K562 (cell line): ENCODE data around the gene TMEM200B. TPM values are rescaled to one million over a fixed set of nuclear protein-coding genes. Genes with fewer than 3 reads are reported as not detected.

Source experiments
- ATAC-seq: fragments of 200-7000 bp; cut with Tn5 transposase; 3 replicates; pipeline ENCODE4 v1.9.1; 2020; ENCODE audit warnings: moderate library complexity
- BruUV-seq: library from RNA; stranded (reverse); fragments of 400-500 nt; replicated peaks from 2 replicates; lab custom pipeline; 2021; lab: Mats Ljungman, UMichigan
- CTCF ChIA-PET: fragments of 300-600 bp; formaldehyde crosslinking; extraction: SDS; loops from one replicate; lab custom pipeline; 2021; ENCODE audit warnings: low intra/inter-chr PET ratio; lab: Yijun Ruan, JAX
- POLR2A ChIA-PET: fragments of 300-600, 350-650 bp; sonication (Branson Sonifier 250); formaldehyde crosslinking; extraction: SDS; loops from one replicate; lab custom pipeline; 2021; ENCODE audit warnings: antibody characterized with exemption, inconsistent platforms; lab: Yijun Ruan, JAX
- DNase-seq, 4 experiments: peaks; one replicate each; pipeline versions ENCODE4 v3.0.0 to v3.0.0-alpha.2; 2011 to 2018; ENCODE audit warnings: low spot score in 3 of 4, mixed read lengths in 3 of 4; ENCODE audit errors: extremely low read depth in 1 of 4
- FAIRE-seq: peaks from 2 replicates; lab custom pipeline; 2011; peaks lifted over from hg19 to GRCh38; lab: Jason Lieb, UNC
- H2AFZ ChIP-seq: 2 replicates; pipeline ENCODE4 v1.6.0; 2011; ENCODE audit warnings: low read depth, low read length, control low read depth, inconsistent platforms
- H3K27ac ChIP-seq: fragments of 200-600 bp; 3 replicates; pipeline ENCODE4 v1.8.0; 2011; ENCODE audit warnings: low read depth, mild to moderate bottlenecking, control low read depth, inconsistent platforms, low read length, moderate library complexity, mixed read lengths; ENCODE audit errors: extremely low read depth
- H3K27me3 ChIP-seq, 2 experiments: fragments of 300-600 bp in 1 of 2; 2 replicates in 1 of 2; 3 replicates in 1 of 2; pipeline versions ENCODE4 v1.6.0 to v1.8.0; 2011; ENCODE audit warnings: inconsistent platforms in 2 of 2, low read length in 2 of 2, mild to moderate bottlenecking in 1 of 2, mixed read lengths in 1 of 2, moderate library complexity in 1 of 2; ENCODE audit not compliant: control insufficient read depth in 2 of 2, insufficient read depth in 2 of 2
- H3K36me3 ChIP-seq: fragments of 300-600 bp; 3 replicates; pipeline ENCODE4 v1.8.0; 2011; ENCODE audit warnings: mild to moderate bottlenecking, low read length, inconsistent platforms; ENCODE audit not compliant: control insufficient read depth, insufficient read depth
- H3K4me1 ChIP-seq, 2 experiments: fragments of 200-600 bp in 1 of 2; replicated peaks in 1 of 2; 2 replicates in 1 of 2; 3 replicates in 1 of 2; pipeline versions ENCODE4 v1.5.1 to v1.8.0; 2011; ENCODE audit warnings: inconsistent platforms in 2 of 2, low read length in 2 of 2, mild to moderate bottlenecking in 1 of 2, mixed read lengths in 1 of 2, moderate library complexity in 1 of 2; ENCODE audit not compliant: control insufficient read depth in 2 of 2, insufficient read depth in 2 of 2
- H3K4me2 ChIP-seq: 2 replicates; pipeline ENCODE4 v1.6.1; 2011; ENCODE audit warnings: low read length, control low read depth, inconsistent platforms, mixed read lengths; ENCODE audit not compliant: insufficient read depth
- H3K4me3 ChIP-seq: fragments of 200-600 bp; sonication (generic), shearing (Covaris generic); 2 replicates; pipeline ENCODE4 v1.5.1; 2016; ENCODE audit warnings: control low read depth, inconsistent platforms
- H3K79me2 ChIP-seq: fragments of 200-600 bp; 3 replicates; pipeline ENCODE4 v1.8.0; 2011; ENCODE audit warnings: low read length, inconsistent platforms; ENCODE audit not compliant: control insufficient read depth, insufficient read depth
- H3K9ac ChIP-seq, 2 experiments: 2 replicates each; pipeline versions ENCODE4 v1.6.0 to v1.6.1; 2011; ENCODE audit warnings: low read depth in 2 of 2, low read length in 2 of 2, control low read depth in 1 of 2, inconsistent platforms in 1 of 2, mild to moderate bottlenecking in 1 of 2, mixed read lengths in 1 of 2; ENCODE audit not compliant: insufficient read depth in 1 of 2
- H3K9me1 ChIP-seq: one replicate; pipeline ENCODE4 v1.6.0; 2011; ENCODE audit warnings: inconsistent platforms, mild to moderate bottlenecking, low read length, moderate library complexity; ENCODE audit not compliant: control insufficient read depth, insufficient read depth
- H3K9me3 ChIP-seq: replicated peaks from 2 replicates; pipeline ENCODE4 v1.5.1; 2011; ENCODE audit warnings: low read depth, low read length, inconsistent platforms; ENCODE audit not compliant: control insufficient read depth, insufficient read depth
- H4K20me1 ChIP-seq: replicated peaks from 2 replicates; pipeline ENCODE4 v1.6.1; 2011; ENCODE audit warnings: low read length, inconsistent platforms, mixed read lengths; ENCODE audit not compliant: control insufficient read depth, insufficient read depth
- ATF4 ChIP-seq: fragments of 450-650 bp; formaldehyde crosslinking; IDR thresholded peaks from 2 replicates; pipeline ENCODE4 v1.4.0; 2022; ENCODE audit warnings: mild to moderate bottlenecking, moderate library complexity
- CBFA2T3 ChIP-seq: fragments of 450-650 bp; IDR thresholded peaks from 2 replicates; pipeline ENCODE4 v1.6.1; 2017
- CC2D1A ChIP-seq: fragments of 450-650 bp; IDR thresholded peaks from 2 replicates; pipeline ENCODE4 v1.6.1; 2017; ENCODE audit warnings: mild to moderate bottlenecking
- CXXC5 ChIP-seq: fragments of 250-450 bp; sonication (Bioruptor Pico); IDR thresholded peaks from 2 replicates; pipeline ENCODE4 v1.8.0; 2022; ENCODE audit warnings: inconsistent platforms, mild to moderate bottlenecking, moderate library complexity
- FOSL1 ChIP-seq: fragments of 200-800 bp; sonication (Bioruptor generic); conservative IDR thresholded peaks from 2 replicates; pipeline ENCODE4 v1.6.1; 2016; ENCODE audit warnings: missing genetic modification characterization, missing compliant biosample characterization
- GABPB2 ChIP-seq: fragments of 250-450 bp; sonication (Bioruptor Pico); conservative IDR thresholded peaks from 2 replicates; pipeline ENCODE4 v1.5.1; 2021; ENCODE audit warnings: mild to moderate bottlenecking
- HDAC2 ChIP-seq: fragments of 450-650 bp; IDR thresholded peaks from 2 replicates; pipeline ENCODE4 v1.6.1; 2016; ENCODE audit warnings: mild to moderate bottlenecking
- HDGF ChIP-seq: fragments of 450-650 bp; IDR thresholded peaks from 2 replicates; pipeline ENCODE4 v1.6.1; 2016
- KDM1A ChIP-seq, 2 experiments: fragments of 450-650 bp; IDR thresholded peaks; 2 replicates each; pipeline ENCODE4 v1.6.1; 2016; ENCODE audit warnings: mild to moderate bottlenecking in 2 of 2
- LARP7 ChIP-seq: fragments of 450-650 bp; IDR thresholded peaks from 2 replicates; pipeline ENCODE4 v1.6.1; 2016
- MCM2 ChIP-seq: fragments of 450-650 bp; IDR thresholded peaks from 2 replicates; pipeline ENCODE4 v1.6.1; 2017; ENCODE audit warnings: low read depth, mild to moderate bottlenecking
- NONO ChIP-seq, 2 experiments: fragments of 200-400 bp in 1 of 2; fragments of 450-650 bp in 1 of 2; formaldehyde crosslinking in 1 of 2; IDR thresholded peaks; 2 replicates each; pipeline ENCODE4 v1.6.1; 2017; ENCODE audit warnings: low read depth in 2 of 2, mild to moderate bottlenecking in 2 of 2, moderate library complexity in 2 of 2, low read length in 1 of 2
- SNRNP70 ChIP-seq: fragments of 200-400 bp; formaldehyde crosslinking; optimal IDR thresholded peaks from 2 replicates; pipeline ENCODE3; 2017; ENCODE audit warnings: low read depth, low read length
- ZNF384 ChIP-seq: IDR thresholded peaks from 2 replicates; pipeline ENCODE4 v1.6.1; 2012; ENCODE audit warnings: low read depth, low read length, improper control_type of control experiment
- ZNF41 ChIP-seq: fragments of 250-450 bp; sonication (Bioruptor Pico); conservative IDR thresholded peaks from 2 replicates; pipeline ENCODE4 v1.4.0; 2020; ENCODE audit warnings: mild to moderate bottlenecking
- WGBS: fragments of 100-300 bp; shearing (Covaris generic); methylation state at CpG from one replicate; pipeline ENCODE4 v1.1.6; 2016; ENCODE audit warnings: low coverage, mixed read lengths; ENCODE audit not compliant: insufficient coverage; ENCODE audit errors: missing lambda C conversion rate; 5-methylcytosine and 5-hydroxymethylcytosine counted together
- in situ Hi-C: fragments of 300-500 bp; cut with MboI; formaldehyde crosslinking; loops from 4 replicates; pipeline ENCODE4 v1.15.0; 2018; ENCODE audit warnings: inconsistent platforms, mixed read lengths
- intact Hi-C: fragments of 100-400 bp; cut with micrococcal nuclease; formaldehyde crosslinking; loops from 2 replicates; pipeline ENCODE4 v1.14.2; 2022
- polyA plus RNA-seq, 8 experiments: library from polyadenylated mRNA; depleted of rRNA in 4 of 8; stranded (reverse) in 5 of 8; unstranded in 3 of 8; fragments of >200 nt; fragmentation: Nextera tagmentation in 2 of 8; fragmentation: Illumina TruSeq in 1 of 8; extraction: Ambion mirVana in 2 of 8; extraction: Trizol in 1 of 8; gene quantifications; 2 replicates each; pipeline versions ENCODE4 v1.2.1 to v1.2.3, GENCODE V29; 2011 to 2014; ENCODE audit warnings: inconsistent platforms in 1 of 8, missing spikeins in 1 of 8
- total RNA-seq, 7 experiments: library from RNA; depleted of rRNA in 6 of 7; stranded (reverse); fragments of >200 nt in 6 of 7; fragmentation: Illumina TruSeq in 2 of 7; extraction: Trizol in 2 of 7; gene quantifications; 2 replicates each; pipeline versions ENCODE4 v1.2.1 to v1.2.3, GENCODE V29; 2011 to 2021; ENCODE audit warnings: low replicate concordance in 1 of 7
- TF ChIP-seq, protein P1 (sequence below), 2 experiments: fragments of 450-650 bp in 1 of 2; sonication (generic) in 1 of 2; formaldehyde crosslinking in 1 of 2; IDR thresholded peaks in 1 of 2; conservative IDR thresholded peaks in 1 of 2; 2 replicates each; pipeline versions ENCODE4 v1.6.1 to v1.8.1; 2016 to 2023; ENCODE audit warnings: mild to moderate bottlenecking in 2 of 2, moderate library complexity in 2 of 2, inconsistent platforms in 1 of 2, missing genetic modification reagents in 1 of 2
- TF ChIP-seq, protein P2 (sequence below): fragments of 200-400 bp; formaldehyde crosslinking; IDR thresholded peaks from 2 replicates; pipeline ENCODE4 v1.6.1; 2017; ENCODE audit warnings: mild to moderate bottlenecking, low read depth, low read length, moderate library complexity

Gene TMEM200B
- total and polyA plus RNA-seq, 9 of the 15 experiments (the other 6 are each of a cell fraction or from before 2014, with no cell fraction given) = 0.04 to 0.35 (median 0.10) TPM; not detected in 1

DNA sequence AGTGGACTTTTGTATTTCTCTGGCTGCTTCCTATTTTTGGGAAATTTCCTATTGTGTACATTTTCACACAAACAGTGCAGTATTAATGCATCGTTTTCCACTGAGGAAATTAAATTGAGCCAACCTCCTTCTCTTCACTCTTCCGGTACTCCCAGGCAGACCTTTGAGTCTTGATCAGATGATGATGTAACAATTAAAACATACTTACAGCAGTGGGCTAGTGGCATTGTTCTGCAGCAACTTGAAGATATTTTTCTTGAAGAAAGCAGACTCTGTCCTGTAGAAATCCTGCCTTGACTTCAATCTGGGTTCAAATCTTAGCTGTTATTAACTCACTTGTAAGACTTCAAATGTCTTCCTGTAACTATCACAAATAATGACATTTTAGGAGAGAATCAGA, 19.0 kb upstream of the TMEM200B start (continued):
- TF ChIP-seq, protein P1, sequence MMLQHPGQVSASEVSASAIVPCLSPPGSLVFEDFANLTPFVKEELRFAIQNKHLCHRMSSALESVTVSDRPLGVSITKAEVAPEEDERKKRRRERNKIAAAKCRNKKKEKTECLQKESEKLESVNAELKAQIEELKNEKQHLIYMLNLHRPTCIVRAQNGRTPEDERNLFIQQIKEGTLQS (IDR thresholded peaks at IDR 0.05) = peak; percentile 77
- TF ChIP-seq, protein P1 (CRISPR knock-in tag; conservative IDR thresholded peaks at IDR 0.05) = no peak

DNA sequence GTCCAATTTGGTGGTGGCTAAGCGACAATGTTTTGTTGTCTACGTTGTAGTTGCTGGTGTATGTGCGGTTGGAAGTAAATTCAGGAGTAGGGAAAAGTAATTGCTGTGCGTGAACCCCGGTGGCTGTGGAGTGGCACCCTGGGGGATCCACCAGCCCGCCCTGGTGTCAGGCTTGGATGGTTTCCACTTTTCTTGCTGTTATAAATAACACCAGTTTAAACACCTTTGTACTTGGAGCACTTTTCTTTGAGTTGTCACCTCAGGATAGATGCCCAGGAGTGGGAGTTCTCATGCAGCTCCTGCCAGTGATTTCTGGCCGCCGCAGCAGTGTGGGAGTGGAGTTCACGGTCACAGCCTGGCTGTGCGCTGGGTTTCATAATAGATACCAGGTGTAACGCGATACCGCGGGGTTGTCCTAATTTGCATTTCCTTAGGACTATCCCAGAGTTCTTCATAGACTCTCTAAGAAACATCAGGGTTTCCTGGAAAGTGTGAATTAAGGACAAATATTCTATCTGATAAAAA, 12.8 kb upstream of the TMEM200B start:
- Histone ChIP-seq H3K27ac (no peak overlapping the region), H2AFZ (peak overlapping the region; percentile 37), H3K4me1 (peaks cover 5 to 19% of the 10 kb centered on the region in 2 experiments), H3K9me3 (no peaks in the 10 kb centered on the region), H3K4me3 (no peak overlapping the region), H3K36me3 (no peaks in the 10 kb centered on the region; the same call in 2 of the 3 replicates), H3K27me3 (no peaks in the 10 kb centered on the region), H3K79me2 (no peaks in the 10 kb centered on the region), H3K9ac (peak overlapping the region in 1 of 2 experiments; percentile 74; a peak in 1 of 4 replicates), H3K4me2 (peak overlapping the region; percentile 49; the same call in 1 of the 2 replicates), H3K9me1 (no peaks in the 10 kb centered on the region), H4K20me1 (no peaks in the 10 kb centered on the region)
- peak; percentile 90 for FAIRE-seq
- intact Hi-C loops (no loop called here), in situ Hi-C loops (no loop called here)
- peak; percentile 85 for ATAC-seq
- no TSS peak for BruUV-seq
- DNase-seq = peak; percentile 49 to 74 (median 64)
- ChIA-PET POLR2A (interaction anchor here (0.9 kb wide), 1 partner anchor 488 kb away, joined by 3 read pairs; the partner anchor contains the start of gene RNU11), CTCF (interaction anchor here (0.6 kb wide), 1 partner anchor 15 kb away, joined by 3 read pairs; no protein-coding TSS in a partner anchor)
- WGBS = 10% methylated on average over 14 of the region's 14 CpGs
- no peak for TF ChIP-seq CC2D1A
- TF ChIP-seq LARP7 = no peak
- TF ChIP-seq GABPB2 (CRISPR knock-in tag) = no peak
- TF ChIP-seq SNRNP70 = no peak
- TF ChIP-seq KDM1A (IDR thresholded peaks at IDR 0.05) = peak in 1 of 2 experiments; percentile 40; a peak in 2 of 4 replicates
- TF ChIP-seq CBFA2T3 = peak; percentile 47; the same call in 1 of the 2 replicates
- TF ChIP-seq NONO (IDR thresholded peaks at IDR 0.05; ENCODE audit: low read depth in 2 of 2, low read length in 1 of 2) = no peak
- no peak for TF ChIP-seq ZNF384
- TF ChIP-seq MCM2 = no peak
- TF ChIP-seq, protein P2, sequence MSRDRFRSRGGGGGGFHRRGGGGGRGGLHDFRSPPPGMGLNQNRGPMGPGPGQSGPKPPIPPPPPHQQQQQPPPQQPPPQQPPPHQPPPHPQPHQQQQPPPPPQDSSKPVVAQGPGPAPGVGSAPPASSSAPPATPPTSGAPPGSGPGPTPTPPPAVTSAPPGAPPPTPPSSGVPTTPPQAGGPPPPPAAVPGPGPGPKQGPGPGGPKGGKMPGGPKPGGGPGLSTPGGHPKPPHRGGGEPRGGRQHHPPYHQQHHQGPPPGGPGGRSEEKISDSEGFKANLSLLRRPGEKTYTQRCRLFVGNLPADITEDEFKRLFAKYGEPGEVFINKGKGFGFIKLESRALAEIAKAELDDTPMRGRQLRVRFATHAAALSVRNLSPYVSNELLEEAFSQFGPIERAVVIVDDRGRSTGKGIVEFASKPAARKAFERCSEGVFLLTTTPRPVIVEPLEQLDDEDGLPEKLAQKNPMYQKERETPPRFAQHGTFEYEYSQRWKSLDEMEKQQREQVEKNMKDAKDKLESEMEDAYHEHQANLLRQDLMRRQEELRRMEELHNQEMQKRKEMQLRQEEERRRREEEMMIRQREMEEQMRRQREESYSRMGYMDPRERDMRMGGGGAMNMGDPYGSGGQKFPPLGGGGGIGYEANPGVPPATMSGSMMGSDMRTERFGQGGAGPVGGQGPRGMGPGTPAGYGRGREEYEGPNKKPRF = no peak
- TF ChIP-seq FOSL1 (tag) = no peak
- TF ChIP-seq ATF4 (CRISPR knock-in tag) = no peak
- TF ChIP-seq ZNF41 (CRISPR knock-in tag) = no peak
- no peak for TF ChIP-seq HDAC2
- no peak for TF ChIP-seq HDGF
- TF ChIP-seq CXXC5 = peak; percentile 38; the same call in 1 of the 2 replicates
